ENCODE results near the gene CLEC4C.

DNA sequence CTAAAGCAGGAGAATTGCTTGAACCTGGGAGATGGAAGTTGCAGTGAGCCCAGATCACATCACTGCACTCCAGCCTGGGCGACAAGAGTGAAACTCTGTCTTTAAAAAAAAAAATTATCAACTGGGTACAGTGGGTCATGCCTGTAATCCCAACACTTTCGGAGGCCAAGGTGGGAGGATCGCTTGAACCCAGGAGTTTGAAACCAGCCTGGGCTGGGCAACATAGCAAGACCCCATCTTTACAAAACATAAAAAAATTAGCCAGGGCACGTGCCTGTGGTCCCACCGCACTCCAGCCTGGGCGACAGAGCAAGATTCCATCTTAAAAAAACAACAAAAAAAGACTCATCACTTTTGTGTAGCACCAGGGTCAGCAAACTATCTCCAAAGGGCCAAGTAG is 34.9 kb upstream of the CLEC4C start:
- TF ChIP-seq LEF1 (IDR thresholded peaks at IDR 0.05; ENCODE audit: borderline replicate concordance) (no peak), SP1 (IDR thresholded peaks at IDR 0.05) (no peak), ARNT (IDR thresholded peaks at IDR 0.05) (no peak), ZNF384 (IDR thresholded peaks at IDR 0.05) (no peak), FOXA1 (IDR thresholded peaks at IDR 0.05) (no peak), HDGF (IDR thresholded peaks at IDR 0.05; ENCODE audit: borderline replicate concordance) (no peak), BHLHE40 (IDR thresholded peaks at IDR 0.05; ENCODE audit: borderline replicate concordance) (no peak), SUZ12 (IDR thresholded peaks at IDR 0.05) (no peak), ELF4 (IDR thresholded peaks at IDR 0.05) (no peak), PKNOX1 (IDR thresholded peaks at IDR 0.05) (no peak), TARDBP (IDR thresholded peaks at IDR 0.05) (no peak), NFRKB (IDR thresholded peaks at IDR 0.05) (no peak), FOXM1 (IDR thresholded peaks at IDR 0.05; ENCODE audit: borderline replicate concordance) (no peak)

Measured in HEK293T (cell line).